ENCODE data around the gene YPEL5.

- TF ChIP-seq POLR2A (IDR thresholded peaks at IDR 0.05), result no peak
- no peak for TF ChIP-seq CTCF (IDR thresholded peaks at IDR 0.05)
- no peak for TF ChIP-seq EP300 (IDR thresholded peaks at IDR 0.05; ENCODE audit: low read depth)
- TF ChIP-seq POLR2AphosphoS5 (IDR thresholded peaks at IDR 0.05), result no peak
These were observed 59.9 kb downstream of the YPEL5 start for GRCh38 chr2:30206461-30207430.

Data from transverse colon (tissue), 4 donors.